T-cell (primary cell): Measurements from ENCODE around the gene FES. TPM values are rescaled to one million over a fixed set of nuclear protein-coding genes. Genes with fewer than 3 reads are reported as not detected.
A peak's percentile ranks its signal among the peaks of the same experiment; 100 is the strongest.
"Not testable (repeated sequence)": the region's sequence is repeated elsewhere in the genome, so short reads cannot be mapped to it uniquely, and the experiment has no call there.

Experiments
- ATAC-seq, 4 experiments: fragments of 200-7000 bp in 3 of 4; fragments of 150-1000 bp in 1 of 4; cut with Tn5 transposase; replicated peaks in 1 of 4; 1 replicate in 3 of 4; 2 replicates in 1 of 4; pipeline ENCODE4 v1.10.0; 2021; ENCODE audit warnings: moderate library complexity in 3 of 4, mild to moderate bottlenecking in 2 of 4, moderate number of reproducible peaks in 1 of 4
- CTCF ChIA-PET, 2 donors: fragments of 300-600 bp; sonication (Branson Sonifier 250); formaldehyde crosslinking; loops; one replicate each; lab custom pipeline; 2022; ENCODE audit warnings: antibody characterized with exemption in 2 of 2; lab: Charles Lee
- POLR2A ChIA-PET, 2 donors: fragments of 300-600 bp; sonication (Branson Sonifier 250); formaldehyde crosslinking; loops; one replicate each; lab custom pipeline; 2022; ENCODE audit warnings: antibody characterized with exemption in 2 of 2; lab: Charles Lee
- DNase-seq, 35 experiments: peaks; one replicate each; pipeline versions ENCODE4 v3.0.0 to v3.0.0-alpha.2; 2013 to 2023
- H3K27ac ChIP-seq: one replicate; pipeline ENCODE4 v1.5.1; 2013; ENCODE audit warnings: low read length
- H3K27me3 ChIP-seq, 2 experiments: replicated peaks in 1 of 2; 1 replicate in 1 of 2; 2 replicates in 1 of 2; pipeline versions ENCODE4 v1.6.1 to v1.7.0; 2013; ENCODE audit warnings: low read length in 1 of 2, mixed read lengths in 1 of 2; ENCODE audit not compliant: control insufficient read depth in 2 of 2, insufficient read depth in 2 of 2; ENCODE audit errors: extremely low read depth in 1 of 2
- H3K36me3 ChIP-seq, 2 donors: 1 replicate in 1 of 2; 2 replicates in 1 of 2; pipeline versions ENCODE4 v1.6.1 to v1.7.0; 2013; ENCODE audit warnings: low read length in 1 of 2; ENCODE audit not compliant: control insufficient read depth in 2 of 2, insufficient read depth in 1 of 2; ENCODE audit errors: extremely low read depth in 1 of 2
- H3K4me1 ChIP-seq, 2 experiments: 1 replicate in 1 of 2; 2 replicates in 1 of 2; pipeline versions ENCODE4 v1.6.1 to v1.7.0; 2013; ENCODE audit warnings: low read length in 2 of 2, mixed read lengths in 1 of 2; ENCODE audit not compliant: insufficient read depth in 2 of 2, control insufficient read depth in 1 of 2; ENCODE audit errors: extremely low read depth in 1 of 2
- H3K4me3 ChIP-seq, 2 donors: 1 replicate in 1 of 2; 2 replicates in 1 of 2; pipeline versions ENCODE4 v1.5.1 to v1.7.0; 2013; ENCODE audit warnings: mild to moderate bottlenecking in 2 of 2, low read length in 1 of 2, moderate library complexity in 1 of 2; ENCODE audit not compliant: control insufficient read depth in 1 of 2; ENCODE audit errors: extremely low read depth in 1 of 2
- H3K9me3 ChIP-seq: 2 replicates; pipeline ENCODE4 v1.7.0; 2013
- H3K27ac Mint-ChIP-seq, 2 donors: one replicate each; pipeline ENCODE4 v1.8.0; 2020 to 2021; ENCODE audit warnings: mild to moderate bottlenecking in 2 of 2, mixed read lengths in 2 of 2
- H3K27me3 Mint-ChIP-seq, 2 donors: one replicate each; pipeline ENCODE4 v1.8.0; 2021 to 2022; ENCODE audit warnings: mixed read lengths in 2 of 2
- H3K36me3 Mint-ChIP-seq: one replicate; pipeline ENCODE4 v1.8.0; 2021; ENCODE audit warnings: mixed read lengths
- H3K4me1 Mint-ChIP-seq, 3 donors: one replicate each; pipeline ENCODE4 v1.8.0; 2020 to 2022; ENCODE audit warnings: mixed read lengths in 3 of 3, mild to moderate bottlenecking in 1 of 3
- H3K4me3 Mint-ChIP-seq, 3 donors: one replicate each; pipeline ENCODE4 v1.8.0; 2020 to 2022; ENCODE audit warnings: mild to moderate bottlenecking in 3 of 3, mixed read lengths in 3 of 3, moderate library complexity in 3 of 3
- H3K9me3 Mint-ChIP-seq, 3 donors: one replicate each; pipeline ENCODE4 v1.8.0; 2020 to 2022; ENCODE audit warnings: mixed read lengths in 3 of 3
- WGBS: methylation state at CpG from one replicate; pipeline ENCODE4 v1.1.5; 2013; ENCODE audit warnings: missing lambda C conversion rate; ENCODE audit not compliant: insufficient coverage; 5-methylcytosine and 5-hydroxymethylcytosine counted together
- total RNA-seq, 35 experiments: library from RNA in 6 of 35; stranded (reverse) in 6 of 35; fragments of 120-200 nt in 1 of 35; gene quantifications; one replicate each; pipeline versions ENCODE4 v1.2.1 to v1.2.4 and lab custom pipeline; 2013 to 2026

The FES gene
- total RNA-seq, 5 donors from 2014 or later (not counting 1 experiment from before 2014, with no cell fraction given) = 3.2 to 5.2 (median 4.3) TPM

- H3K36me3 ChIP-seq = peaks cover 6 to 7% of the 10 kb centered on the region in 2 donors
- H3K27me3 Mint-ChIP-seq = no peaks in the 10 kb centered on the region
- peaks cover 11 to 48% of the 10 kb centered on the region in 2 experiments for H3K4me1 ChIP-seq
- H3K9me3 ChIP-seq = no peaks in the 10 kb centered on the region
- ChIA-PET POLR2A (interaction anchor here (0.6 kb wide), 4 partner anchors 18 to 362 kb away, joined by 3 to 7 read pairs (median 4); no protein-coding TSS in a partner anchor), CTCF (no interaction called here)
- peaks cover 38 to 49% (median 45%) of the 10 kb centered on the region in 3 donors for H3K4me1 Mint-ChIP-seq
- peak in 2 of 35 experiments; percentile 28 for DNase-seq
- H3K27ac Mint-ChIP-seq = peak overlapping the region; percentile 79 to 84
- H3K9me3 Mint-ChIP-seq = no peaks in the 10 kb centered on the region
- peak overlapping the region; percentile 39 for H3K27ac ChIP-seq
- H3K4me3 Mint-ChIP-seq = peak overlapping the region; percentile 78 to 88 (median 80)
- peak overlapping the region; percentile 66 for H3K4me3 ChIP-seq
- 1% methylated on average over 74 of the region's 77 CpGs for WGBS
- H3K36me3 Mint-ChIP-seq = no peaks in the 10 kb centered on the region
- H3K27me3 ChIP-seq = no peaks in the 10 kb centered on the region
- ATAC-seq = peak; percentile 15 to 37 (median 34)
These were observed 12.4 kb upstream of the FES start for GRCh38 chr15:90871716-90872485.

DNA sequence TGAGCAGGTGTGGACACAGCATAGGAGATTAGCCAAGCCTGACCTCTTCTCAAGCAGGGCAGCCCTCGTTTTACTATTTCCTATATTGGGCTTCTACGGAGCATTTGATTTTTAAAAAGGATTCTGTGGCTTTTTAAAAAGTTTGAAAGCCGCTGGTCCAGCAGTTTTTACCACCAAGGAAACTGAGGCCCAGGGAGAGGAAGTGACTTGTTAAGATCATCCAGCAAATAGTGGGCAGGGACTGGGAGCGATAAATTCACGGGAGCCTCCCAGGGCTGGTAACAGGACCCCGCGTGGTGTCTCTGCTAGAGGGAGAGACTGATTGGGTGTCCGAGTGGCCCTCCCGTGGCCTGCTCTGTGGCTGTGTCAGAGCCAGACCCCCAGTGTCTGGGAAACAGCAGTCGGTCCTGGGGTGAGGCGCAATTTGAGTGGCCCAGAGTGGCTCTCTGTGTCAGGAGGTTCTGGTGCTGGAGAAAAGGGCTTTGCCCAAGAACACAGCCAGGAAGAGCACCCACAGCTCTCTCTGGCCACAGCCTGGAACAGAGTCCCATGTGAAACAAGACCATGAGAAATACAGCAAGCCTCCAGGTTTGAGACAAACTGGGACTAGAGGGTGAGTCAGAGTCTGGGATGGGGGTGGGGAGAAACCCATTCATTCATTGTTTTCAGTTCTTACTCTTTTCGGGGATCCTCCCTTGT, 11.7 kb upstream of the FES start:
- Histone ChIP-seq H3K27ac (peak overlapping the region; percentile 39), H3K4me3 (peak overlapping the region; percentile 66), H3K9me3 (no peaks in the 10 kb centered on the region), H3K4me1 (peaks cover 11 to 48% of the 10 kb centered on the region in 2 experiments), H3K27me3 (no peaks in the 10 kb centered on the region), H3K36me3 (peaks cover 13 to 15% of the 10 kb centered on the region in 2 donors)
- DNase-seq (peak in 2 of 35 experiments; percentile 35 to 39), ATAC-seq (no peak)
- Mint-ChIP-seq H3K4me3 (peak overlapping the region; percentile 78 to 88 (median 80)), H3K4me1 (peaks cover 38 to 49% (median 45%) of the 10 kb centered on the region in 3 donors), H3K9me3 (no peaks in the 10 kb centered on the region), H3K27me3 (no peaks in the 10 kb centered on the region), H3K27ac (peak overlapping the region; percentile 79 to 84), H3K36me3 (peaks cover 3% of the 10 kb centered on the region)
- POLR2A ChIA-PET = no interaction called here
- 54% methylated on average over 9 of the region's 12 CpGs for WGBS
- CTCF ChIA-PET = no interaction called here

- peak overlapping the region; percentile 78 to 88 (median 80) for H3K4me3 Mint-ChIP-seq
- peaks cover 11 to 48% of the 10 kb centered on the region in 2 experiments for H3K4me1 ChIP-seq
- CTCF ChIA-PET = interaction anchor here in 1 of 2 donors (0.6 kb wide), 1 partner anchor 36 kb away, joined by 7 read pairs; no protein-coding TSS in a partner anchor
These were observed 10.8 kb upstream of the FES start for GRCh38 chr15:90873488-90873997.

GRCh38 chr15:90873998-90874605, 10.2 kb upstream of the FES start:
- H3K36me3 Mint-ChIP-seq = peaks cover 18% of the 10 kb centered on the region
- POLR2A ChIA-PET = no interaction called here
- H3K4me1 ChIP-seq = peaks cover 11 to 44% of the 10 kb centered on the region in 2 experiments

More at GRCh38 chr15:90873488-90873997, 10.8 kb upstream of the FES start:
- H3K27ac Mint-ChIP-seq = peak overlapping the region in 1 of 2 donors; percentile 79
- no peaks in the 10 kb centered on the region for H3K9me3 Mint-ChIP-seq
- DNase-seq (no peak), ATAC-seq (no peak)
- no peak overlapping the region for H3K4me3 ChIP-seq
- WGBS = 83% methylated on average over 1 of the region's 6 CpGs
- peaks cover 12% of the 10 kb centered on the region for H3K36me3 Mint-ChIP-seq
- no peaks in the 10 kb centered on the region for H3K27me3 Mint-ChIP-seq
- peak overlapping the region; percentile 13 for H3K27ac ChIP-seq
- H3K27me3 ChIP-seq = no peaks in the 10 kb centered on the region
- H3K36me3 ChIP-seq = peaks cover 16 to 18% of the 10 kb centered on the region in 2 donors
- no peaks in the 10 kb centered on the region for H3K9me3 ChIP-seq
- peaks cover 33 to 45% (median 43%) of the 10 kb centered on the region in 3 donors for H3K4me1 Mint-ChIP-seq
- POLR2A ChIA-PET = no interaction called here

GRCh38 chr15:90874986-90875385, 9.3 kb upstream of the FES start:
- peak overlapping the region in 1 of 2 donors; percentile 55 for H3K27ac Mint-ChIP-seq
- H3K9me3 ChIP-seq, DNase-seq, H3K4me3 ChIP-seq, H3K27ac ChIP-seq, CTCF ChIA-PET, ATAC-seq, H3K27me3 Mint-ChIP-seq, POLR2A ChIA-PET, H3K27me3 ChIP-seq, H3K4me3 Mint-ChIP-seq, H3K9me3 Mint-ChIP-seq: not testable (repeated sequence)
- H3K4me1 ChIP-seq = peaks cover 11 to 36% of the 10 kb centered on the region in 2 experiments
- H3K4me1 Mint-ChIP-seq = peaks cover 22 to 34% (median 33%) of the 10 kb centered on the region in 3 donors
- H3K36me3 Mint-ChIP-seq = peaks cover 24% of the 10 kb centered on the region
- WGBS = 91% methylated on average over 4 of the region's 9 CpGs
- H3K36me3 ChIP-seq = peaks cover 22 to 29% of the 10 kb centered on the region in 2 donors

More at GRCh38 chr15:90873998-90874605, 10.2 kb upstream of the FES start:
- Mint-ChIP-seq H3K27me3 (no peaks in the 10 kb centered on the region), H3K27ac (peak overlapping the region in 1 of 2 donors; percentile 79), H3K4me3 (peak overlapping the region in 2 of 3 donors; percentile 31 to 88), H3K9me3 (no peaks in the 10 kb centered on the region), H3K4me1 (peaks cover 31 to 42% (median 41%) of the 10 kb centered on the region in 3 donors)
- WGBS = 77% methylated on average over 14 of the region's 15 CpGs
- Histone ChIP-seq H3K4me3 (no peak overlapping the region), H3K27ac (peak overlapping the region; percentile 13), H3K27me3 (no peaks in the 10 kb centered on the region), H3K36me3 (peaks cover 16 to 21% of the 10 kb centered on the region in 2 donors), H3K9me3 (no peaks in the 10 kb centered on the region)
- DNase-seq (no peak), ATAC-seq (no peak)
- CTCF ChIA-PET = interaction anchor here in 1 of 2 donors (0.5 kb wide), 1 partner anchor 459 kb away, joined by 3 read pairs; no protein-coding TSS in a partner anchor
